ENCODE data around the gene DGLUCY.
"Not testable (repeated sequence)": the region's sequence is repeated elsewhere in the genome, so short reads cannot be mapped to it uniquely, and the experiment has no call there.

The DGLUCY gene

DNA sequence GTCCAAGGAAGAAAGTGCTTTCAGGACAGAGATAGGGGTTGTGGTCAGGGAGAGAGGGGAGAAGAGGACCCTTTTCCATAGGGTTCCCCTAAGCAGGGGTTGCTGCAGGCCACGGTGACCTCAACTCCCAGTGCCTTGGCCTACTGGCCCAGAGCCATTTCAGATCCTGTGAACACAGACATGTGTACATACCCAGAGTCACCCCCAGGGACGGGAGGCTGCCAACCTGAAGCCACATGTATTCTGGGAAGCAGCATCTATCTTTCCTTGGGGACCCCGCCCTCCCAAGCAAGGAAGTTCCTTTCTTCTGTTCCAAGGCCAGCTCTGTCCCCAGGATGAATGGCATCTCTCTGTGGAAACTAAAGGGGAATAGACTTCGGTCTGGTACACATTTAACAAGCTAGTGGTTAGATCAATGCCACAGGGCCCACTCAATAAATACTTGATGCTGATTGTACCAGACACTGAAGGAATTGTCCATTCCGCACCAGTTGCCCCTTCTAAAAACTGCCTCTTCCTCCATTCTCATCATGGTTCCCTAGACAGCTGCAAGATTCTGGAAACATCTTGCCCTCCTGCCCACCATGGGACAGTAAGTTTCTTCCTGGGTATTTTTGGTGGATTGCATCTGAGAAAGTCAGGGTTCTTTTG is 25.2 kb upstream of the DGLUCY start:
- no peaks in the 10 kb centered on the region for H3K27me3 ChIP-seq (ENCODE audit: control insufficient read depth, insufficient read depth, low read length)

DNA sequence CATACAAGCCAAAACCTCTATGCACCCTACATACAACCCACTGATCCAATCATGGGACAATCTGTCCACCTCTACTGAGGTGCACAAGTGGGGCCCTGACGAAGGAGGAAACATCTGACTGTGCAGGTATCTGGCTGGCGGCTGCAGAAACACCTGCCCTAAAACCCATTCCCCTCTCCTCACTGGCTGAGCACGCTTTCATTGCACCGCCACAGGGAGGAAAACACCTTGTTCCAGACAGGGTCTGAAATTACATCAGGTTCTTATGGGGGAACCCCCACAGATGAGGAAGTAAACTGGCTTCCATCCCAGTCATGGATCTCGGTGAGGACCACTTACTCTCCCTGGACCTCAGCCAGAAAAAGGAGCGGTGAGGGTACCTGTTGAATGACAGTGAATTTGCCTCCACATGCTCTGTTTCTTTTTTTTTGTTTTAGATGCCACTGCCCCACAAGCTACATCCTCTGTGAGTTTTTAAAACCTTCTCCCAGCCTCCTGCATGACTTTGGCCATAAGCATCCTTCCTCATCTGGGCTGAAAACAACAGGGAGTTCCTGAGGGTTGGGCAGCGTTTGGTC is 23.8 kb upstream of the DGLUCY start:
- Histone ChIP-seq H3K9ac (ENCODE audit: low read length) (no peak overlapping the region), H3K27ac (ENCODE audit: low read depth, low read length) (no peak overlapping the region), H3K9me3 (ENCODE audit: control insufficient read depth, insufficient read depth, low read depth, low read length) (0 out of 2 replicates have a peak, but pooled peaks cover 2% of the 10 kb centered on the region), H3K4me3 (ENCODE audit: low read depth, low read length) (no peak overlapping the region), H3K36me3 (ENCODE audit: control insufficient read depth, insufficient read depth, low read length) (no peaks in the 10 kb centered on the region), H3K27me3 (ENCODE audit: control insufficient read depth, insufficient read depth, low read length) (no peaks in the 10 kb centered on the region), H3K4me1 (ENCODE audit: control insufficient read depth, insufficient read depth, low read length) (no peaks in the 10 kb centered on the region)

More for the DNA sequence above, 25.2 kb upstream of the DGLUCY start:
- no peaks in the 10 kb centered on the region for H3K36me3 ChIP-seq (ENCODE audit: control insufficient read depth, insufficient read depth, low read length)
- H3K9ac ChIP-seq (ENCODE audit: low read length): no peak overlapping the region
- H3K27ac ChIP-seq (ENCODE audit: low read depth, low read length): no peak overlapping the region
- H3K9me3 ChIP-seq (ENCODE audit: control insufficient read depth, insufficient read depth, low read depth, low read length): 0 out of 2 replicates have a peak, but pooled peaks cover 2% of the 10 kb centered on the region
- no peak overlapping the region for H3K4me3 ChIP-seq (ENCODE audit: low read depth, low read length)
- no peaks in the 10 kb centered on the region for H3K4me1 ChIP-seq (ENCODE audit: control insufficient read depth, insufficient read depth, low read length)

DNA sequence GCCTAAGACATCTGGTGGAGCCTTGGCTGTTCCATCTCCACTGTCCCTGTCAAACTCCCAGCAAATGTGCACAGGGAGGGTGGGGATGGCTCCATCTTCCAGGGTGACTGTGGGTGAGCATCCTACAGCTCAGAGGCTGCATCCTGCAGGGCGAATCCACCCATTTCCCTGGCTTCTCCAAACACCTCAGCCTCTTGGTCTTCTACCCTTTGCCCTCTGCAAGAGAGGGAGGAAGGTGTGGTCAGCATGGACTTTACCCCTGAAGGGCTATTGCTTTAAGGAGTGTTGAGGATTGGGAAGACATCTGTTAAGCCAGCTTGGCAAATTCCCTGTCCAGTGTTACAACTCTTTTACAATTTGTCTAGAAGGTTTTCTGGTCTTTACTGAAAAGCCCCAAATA is 23.1 kb upstream of the DGLUCY start:
- Histone ChIP-seq H3K4me3 (ENCODE audit: low read depth, low read length) (no peak overlapping the region), H3K9me3 (ENCODE audit: control insufficient read depth, insufficient read depth, low read depth, low read length) (0 out of 2 replicates have a peak, but pooled peaks cover 2% of the 10 kb centered on the region), H3K27me3 (ENCODE audit: control insufficient read depth, insufficient read depth, low read length) (no peaks in the 10 kb centered on the region), H3K36me3 (ENCODE audit: control insufficient read depth, insufficient read depth, low read length) (no peaks in the 10 kb centered on the region), H3K9ac (ENCODE audit: low read length) (no peak overlapping the region), H3K27ac (ENCODE audit: low read depth, low read length) (no peak overlapping the region), H3K4me1 (ENCODE audit: control insufficient read depth, insufficient read depth, low read length) (no peaks in the 10 kb centered on the region)

DNA sequence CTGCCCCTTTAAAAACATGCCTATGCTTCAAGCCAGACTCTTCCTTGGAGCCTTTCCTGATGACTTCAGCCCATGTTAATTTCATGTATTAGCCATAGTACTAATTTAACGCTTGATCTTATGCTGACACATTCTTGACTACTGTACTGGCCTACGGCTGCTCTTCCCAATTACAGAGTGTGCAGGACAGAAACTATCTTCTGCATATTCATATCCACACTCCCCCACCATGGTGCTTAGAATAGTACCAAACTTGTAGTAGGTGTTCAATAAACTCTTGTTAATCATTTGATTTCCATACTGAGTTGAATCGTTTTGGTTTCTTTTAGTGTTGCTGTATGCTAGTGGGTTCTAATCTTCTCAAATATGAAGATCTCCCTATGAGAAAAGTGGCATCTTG is 21.8 kb upstream of the DGLUCY start:
- H3K4me3 ChIP-seq (ENCODE audit: low read depth, low read length): no peak overlapping the region
- no peaks in the 10 kb centered on the region for H3K36me3 ChIP-seq (ENCODE audit: control insufficient read depth, insufficient read depth, low read length)
- H3K9me3 ChIP-seq (ENCODE audit: control insufficient read depth, insufficient read depth, low read depth, low read length): no peaks in the 10 kb centered on the region
- H3K9ac ChIP-seq (ENCODE audit: low read length): no peak overlapping the region
- no peak overlapping the region for H3K27ac ChIP-seq (ENCODE audit: low read depth, low read length)
- H3K27me3 ChIP-seq (ENCODE audit: control insufficient read depth, insufficient read depth, low read length): no peaks in the 10 kb centered on the region
- H3K4me1 ChIP-seq (ENCODE audit: control insufficient read depth, insufficient read depth, low read length): no peaks in the 10 kb centered on the region

DNA sequence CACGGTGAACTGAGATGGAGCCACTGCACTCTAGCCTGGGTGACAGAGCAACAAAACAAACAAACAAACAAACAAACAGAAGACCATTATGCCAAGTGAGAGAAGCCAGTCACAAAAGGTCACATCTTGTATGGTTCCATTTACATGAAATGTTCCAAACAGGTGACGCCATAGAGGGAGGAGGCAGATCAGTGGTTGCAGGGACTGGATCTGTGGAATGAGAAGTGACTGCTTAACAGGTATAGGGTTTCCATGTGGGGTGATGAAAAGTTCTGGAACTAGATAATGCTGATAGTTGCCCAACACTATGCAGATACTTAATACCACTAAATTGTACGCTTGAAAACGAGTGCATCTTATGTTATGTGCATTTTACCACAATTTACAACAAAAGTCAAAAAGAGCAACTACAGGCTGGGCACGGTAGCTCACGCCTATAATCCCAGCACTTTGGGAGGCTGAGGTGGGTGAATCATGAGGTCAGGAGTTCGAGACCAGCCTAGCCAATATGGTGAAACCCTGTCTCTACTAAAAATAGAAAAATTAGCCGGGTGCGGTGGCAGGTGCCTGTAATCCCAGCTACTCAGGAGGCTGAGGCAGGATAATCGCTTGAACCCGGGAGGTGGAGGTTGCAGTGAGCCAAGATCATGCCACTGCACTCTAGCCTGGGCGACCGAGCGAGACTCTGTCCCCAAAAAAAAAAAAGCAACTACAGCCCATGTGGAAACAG is 20.0 kb upstream of the DGLUCY start:
- not testable (repeated sequence) for H3K36me3 ChIP-seq (ENCODE audit: control insufficient read depth, insufficient read depth, low read length); H3K4me3 ChIP-seq (ENCODE audit: low read depth, low read length); H3K4me1 ChIP-seq (ENCODE audit: control insufficient read depth, insufficient read depth, low read length); H3K27me3 ChIP-seq (ENCODE audit: control insufficient read depth, insufficient read depth, low read length); H3K9me3 ChIP-seq (ENCODE audit: control insufficient read depth, insufficient read depth, low read depth, low read length); H3K9ac ChIP-seq (ENCODE audit: low read length); H3K27ac ChIP-seq (ENCODE audit: low read depth, low read length)

DNA sequence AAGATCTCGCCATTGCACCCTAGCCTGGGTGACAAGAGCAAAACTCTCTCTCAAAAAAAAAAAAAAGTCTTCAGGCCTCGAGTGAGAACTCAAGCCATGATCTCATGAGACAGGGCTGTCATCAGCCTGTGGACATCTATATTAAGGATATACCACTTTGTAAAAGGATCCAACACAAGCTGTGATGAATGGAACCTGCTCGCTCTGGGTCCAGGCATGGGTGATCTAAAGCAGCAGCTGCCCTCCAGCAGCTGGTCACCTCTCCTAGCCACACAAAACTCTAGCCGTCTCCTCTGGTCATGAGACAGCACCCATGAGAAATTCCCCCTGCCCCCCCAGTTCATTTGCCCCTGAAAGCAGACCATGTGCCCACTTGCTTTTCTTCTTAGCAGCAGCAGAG is 19.1 kb upstream of the DGLUCY start:
- H3K9ac ChIP-seq (ENCODE audit: low read length): no peak overlapping the region
- no peaks in the 10 kb centered on the region for H3K27me3 ChIP-seq (ENCODE audit: control insufficient read depth, insufficient read depth, low read length)
- H3K27ac ChIP-seq (ENCODE audit: low read depth, low read length): no peak overlapping the region
- H3K4me1 ChIP-seq (ENCODE audit: control insufficient read depth, insufficient read depth, low read length): no peaks in the 10 kb centered on the region
- H3K9me3 ChIP-seq (ENCODE audit: control insufficient read depth, insufficient read depth, low read depth, low read length): no peaks in the 10 kb centered on the region
- H3K36me3 ChIP-seq (ENCODE audit: control insufficient read depth, insufficient read depth, low read length): no peaks in the 10 kb centered on the region
- no peak overlapping the region for H3K4me3 ChIP-seq (ENCODE audit: low read depth, low read length)

DNA sequence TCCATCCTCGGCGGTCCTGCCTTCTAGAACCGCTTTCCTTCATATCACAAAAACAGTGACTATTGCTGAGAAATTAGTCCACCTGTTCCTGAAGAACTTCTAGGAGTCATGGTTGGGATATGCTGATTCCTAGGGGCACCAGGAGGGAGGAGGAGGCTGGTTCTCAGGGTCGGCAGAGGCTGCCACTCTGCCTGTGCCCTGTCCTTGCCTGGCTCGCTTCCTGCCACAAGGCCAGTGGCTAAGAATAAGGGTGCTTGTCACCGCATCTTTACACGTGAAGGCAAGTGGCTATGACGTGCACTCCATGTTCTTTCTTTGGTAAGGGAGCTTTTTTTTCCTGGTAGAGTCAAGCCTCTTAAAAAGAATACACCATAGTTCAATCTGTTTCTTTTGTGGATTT is 18.7 kb upstream of the DGLUCY start:
- Histone ChIP-seq H3K4me1 (ENCODE audit: control insufficient read depth, insufficient read depth, low read length) (no peaks in the 10 kb centered on the region), H3K9me3 (ENCODE audit: control insufficient read depth, insufficient read depth, low read depth, low read length) (no peaks in the 10 kb centered on the region), H3K4me3 (ENCODE audit: low read depth, low read length) (no peak overlapping the region), H3K27me3 (ENCODE audit: control insufficient read depth, insufficient read depth, low read length) (no peaks in the 10 kb centered on the region), H3K9ac (ENCODE audit: low read length) (no peak overlapping the region), H3K36me3 (ENCODE audit: control insufficient read depth, insufficient read depth, low read length) (no peaks in the 10 kb centered on the region), H3K27ac (ENCODE audit: low read depth, low read length) (no peak overlapping the region)

DNA sequence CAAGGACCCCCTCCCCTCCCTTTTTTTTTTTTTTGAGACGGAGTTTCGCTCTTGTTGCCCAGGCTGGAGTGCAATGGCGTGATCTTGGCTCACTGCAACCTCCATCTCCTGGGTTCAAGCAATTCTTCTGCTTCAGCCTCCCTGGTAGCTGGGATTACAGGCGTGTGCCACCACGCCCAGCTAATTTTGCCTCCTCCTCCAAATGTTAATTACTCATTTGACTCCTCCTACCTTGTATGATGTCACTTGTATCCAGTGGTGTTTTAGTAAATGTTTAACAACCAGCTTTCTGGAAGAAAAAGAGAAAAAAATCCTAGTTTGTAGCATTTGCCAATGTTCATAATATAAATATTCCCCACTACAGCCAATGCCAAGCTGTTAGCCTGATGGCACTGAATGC is 16.2 kb upstream of the DGLUCY start:
- not testable (repeated sequence) for H3K36me3 ChIP-seq (ENCODE audit: control insufficient read depth, insufficient read depth, low read length); H3K27me3 ChIP-seq (ENCODE audit: control insufficient read depth, insufficient read depth, low read length); H3K4me1 ChIP-seq (ENCODE audit: control insufficient read depth, insufficient read depth, low read length); H3K9me3 ChIP-seq (ENCODE audit: control insufficient read depth, insufficient read depth, low read depth, low read length); H3K4me3 ChIP-seq (ENCODE audit: low read depth, low read length); H3K27ac ChIP-seq (ENCODE audit: low read depth, low read length); H3K9ac ChIP-seq (ENCODE audit: low read length)

DNA sequence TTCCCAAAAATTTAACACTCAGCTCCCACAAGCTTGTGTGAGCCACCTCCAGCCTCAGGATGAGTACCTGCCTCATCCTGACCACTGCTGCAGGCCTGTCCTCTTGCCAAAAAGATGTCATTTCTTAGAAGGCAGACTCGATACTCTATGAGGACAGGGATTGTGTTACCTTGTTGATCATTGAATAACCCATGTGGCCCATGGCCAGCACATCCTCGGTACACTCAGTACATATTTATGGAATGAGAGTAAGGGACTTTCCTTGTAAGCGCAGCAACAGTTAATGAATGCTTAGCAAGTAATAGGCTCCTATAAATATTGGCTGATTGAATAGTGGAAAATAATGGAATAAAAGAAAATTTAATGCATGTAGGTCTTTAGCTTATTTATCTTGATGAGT is 15.3 kb upstream of the DGLUCY start:
- Histone ChIP-seq H3K27ac (ENCODE audit: low read depth, low read length) (no peak overlapping the region), H3K36me3 (ENCODE audit: control insufficient read depth, insufficient read depth, low read length) (no peaks in the 10 kb centered on the region), H3K4me1 (ENCODE audit: control insufficient read depth, insufficient read depth, low read length) (no peaks in the 10 kb centered on the region), H3K9me3 (ENCODE audit: control insufficient read depth, insufficient read depth, low read depth, low read length) (no peaks in the 10 kb centered on the region), H3K9ac (ENCODE audit: low read length) (no peak overlapping the region), H3K4me3 (ENCODE audit: low read depth, low read length) (no peak overlapping the region), H3K27me3 (ENCODE audit: control insufficient read depth, insufficient read depth, low read length) (no peaks in the 10 kb centered on the region)

DNA sequence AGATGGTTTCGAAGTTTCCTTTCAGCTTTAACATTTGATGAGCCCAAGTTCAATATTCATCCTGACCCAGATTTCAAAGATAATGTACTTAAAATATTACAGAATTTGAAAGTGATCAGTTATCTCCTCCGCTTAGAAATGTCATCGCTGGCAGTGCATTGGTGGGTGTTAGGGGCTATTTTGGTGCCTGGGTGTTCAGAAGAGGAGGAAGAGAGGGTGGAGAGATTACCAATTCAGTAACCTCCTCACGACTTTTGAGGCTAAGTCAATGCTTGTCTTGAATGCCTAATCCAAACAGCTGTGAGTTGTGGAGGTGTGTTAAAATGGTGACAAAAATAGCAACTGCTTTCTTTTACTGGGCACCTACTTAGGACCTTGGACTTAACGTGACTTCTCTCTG is 13.8 kb upstream of the DGLUCY start:
- Histone ChIP-seq H3K36me3 (ENCODE audit: control insufficient read depth, insufficient read depth, low read length) (no peaks in the 10 kb centered on the region), H3K4me3 (ENCODE audit: low read depth, low read length) (no peak overlapping the region), H3K27me3 (ENCODE audit: control insufficient read depth, insufficient read depth, low read length) (no peaks in the 10 kb centered on the region), H3K9me3 (ENCODE audit: control insufficient read depth, insufficient read depth, low read depth, low read length) (no peaks in the 10 kb centered on the region), H3K27ac (ENCODE audit: low read depth, low read length) (no peak overlapping the region), H3K9ac (ENCODE audit: low read length) (no peak overlapping the region), H3K4me1 (ENCODE audit: control insufficient read depth, insufficient read depth, low read length) (no peaks in the 10 kb centered on the region; the same call in 1 of the 2 replicates)

DNA sequence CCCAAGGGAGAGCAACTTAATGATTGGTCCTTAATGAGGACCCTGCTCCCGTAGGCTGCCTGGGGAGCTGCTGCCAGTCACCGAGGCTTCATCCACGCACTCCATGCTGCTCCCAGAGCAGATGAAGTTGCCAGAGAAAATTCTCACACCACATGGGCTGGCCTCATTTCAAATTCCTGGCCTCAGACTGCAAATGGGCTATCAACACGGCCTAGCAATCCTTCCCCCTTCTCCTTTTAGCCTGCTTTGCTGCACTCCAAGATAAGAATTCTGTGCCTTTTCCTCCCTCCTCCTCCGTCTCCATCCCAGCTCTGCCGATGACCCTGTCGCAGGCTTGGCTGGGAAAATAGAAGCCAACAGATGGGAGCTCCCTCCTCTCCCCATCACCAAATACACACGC is 10.8 kb upstream of the DGLUCY start:
- Histone ChIP-seq H3K9me3 (ENCODE audit: control insufficient read depth, insufficient read depth, low read depth, low read length) (no peaks in the 10 kb centered on the region), H3K27ac (ENCODE audit: low read depth, low read length) (no peak overlapping the region), H3K9ac (ENCODE audit: low read length) (no peak overlapping the region), H3K4me1 (ENCODE audit: control insufficient read depth, insufficient read depth, low read length) (no peaks in the 10 kb centered on the region; the same call in 1 of the 2 replicates), H3K36me3 (ENCODE audit: control insufficient read depth, insufficient read depth, low read length) (no peaks in the 10 kb centered on the region), H3K4me3 (ENCODE audit: low read depth, low read length) (no peak overlapping the region), H3K27me3 (ENCODE audit: control insufficient read depth, insufficient read depth, low read length) (no peaks in the 10 kb centered on the region)
